K562 (cell line): ENCODE results near the gene ZNF544. TPM values are rescaled to one million over a fixed set of nuclear protein-coding genes. Genes with fewer than 3 reads are reported as not detected.

Experiments used
- FOXK1 ChIP-seq: sonication (generic); formaldehyde crosslinking; IDR thresholded peaks from 2 replicates; pipeline ENCODE4 v1.8.0; 2022; ENCODE audit warnings: missing genetic modification reagents, mild to moderate bottlenecking, borderline replicate concordance
- LCOR ChIP-seq: sonication (generic); formaldehyde crosslinking; IDR thresholded peaks from 2 replicates; pipeline ENCODE4 v1.8.0; 2022; ENCODE audit warnings: mild to moderate bottlenecking, missing genetic modification reagents
- NBN ChIP-seq: fragments of 450-650 bp; IDR thresholded peaks from 2 replicates; pipeline ENCODE4 v1.6.1; 2016; ENCODE audit warnings: low read depth, mild to moderate bottlenecking
- POLR2B ChIP-seq: fragments of 450-650 bp; IDR thresholded peaks from 2 replicates; pipeline ENCODE4 v1.6.1; 2018; ENCODE audit warnings: low read depth; ENCODE audit not compliant: partially characterized antibody
- PTBP1 ChIP-seq: fragments of 200-400 bp; formaldehyde crosslinking; IDR thresholded peaks from 2 replicates; pipeline ENCODE4 v1.6.1; 2017; ENCODE audit warnings: low read depth, low read length
- SMAD4 ChIP-seq: fragments of 250-450 bp; sonication (Bioruptor Pico); conservative IDR thresholded peaks from 2 replicates; pipeline ENCODE4 v1.8.0; 2021; ENCODE audit warnings: inconsistent platforms, mild to moderate bottlenecking, moderate library complexity
- SPI1 ChIP-seq: IDR thresholded peaks from 2 replicates; pipeline ENCODE4 v1.6.1; 2011; ENCODE audit warnings: low read depth, low read length, control low read depth, borderline replicate concordance
- SUPT5H ChIP-seq: fragments of 450-650 bp; IDR thresholded peaks from 2 replicates; pipeline ENCODE4 v1.6.1; 2016
- TCFL5 ChIP-seq: fragments of 250-450 bp; sonication (Bioruptor Pico); conservative IDR thresholded peaks from 2 replicates; pipeline ENCODE4 v1.6.1; 2021; ENCODE audit warnings: mild to moderate bottlenecking, moderate library complexity, matching md5 sums
- ZNF274 ChIP-seq: IDR thresholded peaks from 2 replicates; pipeline ENCODE4 v1.6.1; 2011; ENCODE audit warnings: low read depth, mild to moderate bottlenecking, low read length, moderate library complexity, borderline replicate concordance
- polyA plus RNA-seq, 8 experiments: library from polyadenylated mRNA; depleted of rRNA in 4 of 8; stranded (reverse) in 5 of 8; unstranded in 3 of 8; fragments of >200 nt; fragmentation: Nextera tagmentation in 2 of 8; fragmentation: Illumina TruSeq in 1 of 8; extraction: Ambion mirVana in 2 of 8; extraction: Trizol in 1 of 8; gene quantifications; 2 replicates each; pipeline versions ENCODE4 v1.2.1 to v1.2.3, GENCODE V29; 2011 to 2014; ENCODE audit warnings: inconsistent platforms in 1 of 8, missing spikeins in 1 of 8
- total RNA-seq, 7 experiments: library from RNA; depleted of rRNA in 6 of 7; stranded (reverse); fragments of >200 nt in 6 of 7; fragmentation: Illumina TruSeq in 2 of 7; extraction: Trizol in 2 of 7; gene quantifications; 2 replicates each; pipeline versions ENCODE4 v1.2.1 to v1.2.3, GENCODE V29; 2011 to 2021; ENCODE audit warnings: low replicate concordance in 1 of 7
- TF ChIP-seq, protein P1 (sequence below): fragments of 250-450 bp; sonication (Bioruptor Pico); IDR thresholded peaks from 2 replicates; pipeline ENCODE4 v1.5.0; 2021
- TF ChIP-seq, protein P2 (sequence below): sonication (generic); formaldehyde crosslinking; IDR thresholded peaks from 2 replicates; pipeline ENCODE4 v1.8.1; 2023; ENCODE audit warnings: mild to moderate bottlenecking, missing genetic modification reagents
- TF ChIP-seq, protein P3 (sequence below): sonication (generic); formaldehyde crosslinking; IDR thresholded peaks from 2 replicates; pipeline ENCODE4 v1.8.0; 2023; ENCODE audit warnings: mild to moderate bottlenecking, missing genetic modification reagents
- TF ChIP-seq, protein P4 (sequence below): fragments of 250-450 bp; sonication (Bioruptor Pico); IDR thresholded peaks from 2 replicates; pipeline ENCODE4 v1.5.0; 2020; ENCODE audit warnings: mild to moderate bottlenecking
- TF ChIP-seq, protein P5 (sequence below): sonication (generic); formaldehyde crosslinking; IDR thresholded peaks from 2 replicates; pipeline ENCODE4 v1.9.0; 2022; ENCODE audit warnings: mild to moderate bottlenecking, missing genetic modification reagents
- TF ChIP-seq, protein P6 (sequence below): sonication (generic); formaldehyde crosslinking; IDR thresholded peaks from 2 replicates; pipeline ENCODE4 v1.8.1; 2023; ENCODE audit warnings: mild to moderate bottlenecking, missing genetic modification reagents

The ZNF544 gene
- total and polyA plus RNA-seq, 9 of the 15 experiments (the other 6 are each of a cell fraction or from before 2014, with no cell fraction given) = 23.6 to 59.0 (median 41.4) TPM

DNA sequence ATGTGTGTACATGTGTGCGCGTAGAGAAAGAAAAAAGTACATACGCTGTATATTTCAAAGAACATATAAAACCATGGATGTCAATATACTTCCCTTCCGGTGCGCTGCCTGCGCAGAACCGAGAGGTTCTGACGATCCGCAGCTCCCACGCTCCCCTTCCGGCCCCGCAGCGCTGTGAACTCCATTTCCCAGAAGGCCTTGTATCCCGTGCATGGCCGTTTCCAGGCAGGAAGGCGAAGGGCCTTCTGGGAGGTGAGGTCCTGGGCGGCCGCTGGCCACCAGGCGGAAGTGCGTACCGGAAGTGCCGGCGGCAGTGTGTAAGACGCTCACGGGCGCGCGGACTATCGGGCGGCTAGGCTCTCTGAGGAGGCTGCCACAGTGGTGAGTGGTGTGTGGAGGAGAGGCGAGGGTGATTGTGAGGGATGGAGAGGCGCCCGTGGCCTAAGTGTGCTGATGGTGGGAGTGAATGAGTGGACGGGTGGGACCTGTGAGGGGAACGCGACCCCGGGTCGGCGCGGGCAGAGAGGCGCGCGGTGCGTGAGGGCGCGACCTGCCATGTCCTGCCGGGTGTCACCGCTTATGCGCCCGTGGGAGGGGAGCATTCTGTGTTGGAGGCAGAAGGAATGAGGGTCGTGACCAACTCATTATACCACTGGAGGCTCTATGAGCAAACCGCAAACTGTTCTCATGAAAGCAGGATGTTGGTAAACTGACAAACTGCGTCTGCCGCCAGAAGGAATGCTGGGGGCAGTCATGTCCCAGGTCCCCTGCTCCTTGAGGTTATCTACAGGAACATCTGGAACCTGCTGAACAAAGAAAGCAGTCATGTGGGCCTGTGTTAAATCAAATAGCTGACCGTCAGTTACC is 76.6 kb downstream of the ZNF544 start, which contains the start of gene ERVK3-1 (continued):
- TF ChIP-seq, protein P1, sequence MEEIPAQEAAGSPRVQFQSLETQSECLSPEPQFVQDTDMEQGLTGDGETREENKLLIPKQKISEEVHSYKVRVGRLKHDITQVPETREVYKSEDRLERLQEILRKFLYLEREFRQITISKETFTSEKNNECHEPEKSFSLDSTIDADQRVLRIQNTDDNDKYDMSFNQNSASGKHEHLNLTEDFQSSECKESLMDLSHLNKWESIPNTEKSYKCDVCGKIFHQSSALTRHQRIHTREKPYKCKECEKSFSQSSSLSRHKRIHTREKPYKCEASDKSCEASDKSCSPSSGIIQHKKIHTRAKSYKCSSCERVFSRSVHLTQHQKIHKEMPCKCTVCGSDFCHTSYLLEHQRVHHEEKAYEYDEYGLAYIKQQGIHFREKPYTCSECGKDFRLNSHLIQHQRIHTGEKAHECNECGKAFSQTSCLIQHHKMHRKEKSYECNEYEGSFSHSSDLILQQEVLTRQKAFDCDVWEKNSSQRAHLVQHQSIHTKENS = no peak
- TF ChIP-seq PTBP1 (no peak), LCOR (CRISPR knock-in tag) (0 out of 2 replicates have a peak, but pooled peaks have one; percentile 11), SMAD4 (CRISPR knock-in tag) (0 out of 2 replicates have a peak, but pooled peaks have one; percentile 52), TCFL5 (no peak), ZNF274 (no peak), SUPT5H (peak; percentile 99), POLR2B (peak; percentile 98), NBN (0 out of 2 replicates have a peak, but pooled peaks have one; percentile 18), FOXK1 (CRISPR knock-in tag) (peak; percentile 39; the same call in 1 of the 2 replicates), SPI1 (peak; percentile 87)
- TF ChIP-seq, protein P2, sequence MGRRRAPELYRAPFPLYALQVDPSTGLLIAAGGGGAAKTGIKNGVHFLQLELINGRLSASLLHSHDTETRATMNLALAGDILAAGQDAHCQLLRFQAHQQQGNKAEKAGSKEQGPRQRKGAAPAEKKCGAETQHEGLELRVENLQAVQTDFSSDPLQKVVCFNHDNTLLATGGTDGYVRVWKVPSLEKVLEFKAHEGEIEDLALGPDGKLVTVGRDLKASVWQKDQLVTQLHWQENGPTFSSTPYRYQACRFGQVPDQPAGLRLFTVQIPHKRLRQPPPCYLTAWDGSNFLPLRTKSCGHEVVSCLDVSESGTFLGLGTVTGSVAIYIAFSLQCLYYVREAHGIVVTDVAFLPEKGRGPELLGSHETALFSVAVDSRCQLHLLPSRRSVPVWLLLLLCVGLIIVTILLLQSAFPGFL (CRISPR knock-in tag) = no peak
- TF ChIP-seq, protein P3, sequence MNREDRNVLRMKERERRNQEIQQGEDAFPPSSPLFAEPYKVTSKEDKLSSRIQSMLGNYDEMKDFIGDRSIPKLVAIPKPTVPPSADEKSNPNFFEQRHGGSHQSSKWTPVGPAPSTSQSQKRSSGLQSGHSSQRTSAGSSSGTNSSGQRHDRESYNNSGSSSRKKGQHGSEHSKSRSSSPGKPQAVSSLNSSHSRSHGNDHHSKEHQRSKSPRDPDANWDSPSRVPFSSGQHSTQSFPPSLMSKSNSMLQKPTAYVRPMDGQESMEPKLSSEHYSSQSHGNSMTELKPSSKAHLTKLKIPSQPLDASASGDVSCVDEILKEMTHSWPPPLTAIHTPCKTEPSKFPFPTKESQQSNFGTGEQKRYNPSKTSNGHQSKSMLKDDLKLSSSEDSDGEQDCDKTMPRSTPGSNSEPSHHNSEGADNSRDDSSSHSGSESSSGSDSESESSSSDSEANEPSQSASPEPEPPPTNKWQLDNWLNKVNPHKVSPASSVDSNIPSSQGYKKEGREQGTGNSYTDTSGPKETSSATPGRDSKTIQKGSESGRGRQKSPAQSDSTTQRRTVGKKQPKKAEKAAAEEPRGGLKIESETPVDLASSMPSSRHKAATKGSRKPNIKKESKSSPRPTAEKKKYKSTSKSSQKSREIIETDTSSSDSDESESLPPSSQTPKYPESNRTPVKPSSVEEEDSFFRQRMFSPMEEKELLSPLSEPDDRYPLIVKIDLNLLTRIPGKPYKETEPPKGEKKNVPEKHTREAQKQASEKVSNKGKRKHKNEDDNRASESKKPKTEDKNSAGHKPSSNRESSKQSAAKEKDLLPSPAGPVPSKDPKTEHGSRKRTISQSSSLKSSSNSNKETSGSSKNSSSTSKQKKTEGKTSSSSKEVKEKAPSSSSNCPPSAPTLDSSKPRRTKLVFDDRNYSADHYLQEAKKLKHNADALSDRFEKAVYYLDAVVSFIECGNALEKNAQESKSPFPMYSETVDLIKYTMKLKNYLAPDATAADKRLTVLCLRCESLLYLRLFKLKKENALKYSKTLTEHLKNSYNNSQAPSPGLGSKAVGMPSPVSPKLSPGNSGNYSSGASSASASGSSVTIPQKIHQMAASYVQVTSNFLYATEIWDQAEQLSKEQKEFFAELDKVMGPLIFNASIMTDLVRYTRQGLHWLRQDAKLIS (CRISPR knock-in tag) = peak; percentile 81
- TF ChIP-seq, protein P4, sequence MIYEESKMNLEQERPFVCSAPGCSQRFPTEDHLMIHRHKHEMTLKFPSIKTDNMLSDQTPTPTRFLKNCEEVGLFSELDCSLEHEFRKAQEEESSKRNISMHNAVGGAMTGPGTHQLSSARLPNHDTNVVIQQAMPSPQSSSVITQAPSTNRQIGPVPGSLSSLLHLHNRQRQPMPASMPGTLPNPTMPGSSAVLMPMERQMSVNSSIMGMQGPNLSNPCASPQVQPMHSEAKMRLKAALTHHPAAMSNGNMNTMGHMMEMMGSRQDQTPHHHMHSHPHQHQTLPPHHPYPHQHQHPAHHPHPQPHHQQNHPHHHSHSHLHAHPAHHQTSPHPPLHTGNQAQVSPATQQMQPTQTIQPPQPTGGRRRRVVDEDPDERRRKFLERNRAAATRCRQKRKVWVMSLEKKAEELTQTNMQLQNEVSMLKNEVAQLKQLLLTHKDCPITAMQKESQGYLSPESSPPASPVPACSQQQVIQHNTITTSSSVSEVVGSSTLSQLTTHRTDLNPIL (CRISPR knock-in tag) = no peak
- TF ChIP-seq, protein P5, sequence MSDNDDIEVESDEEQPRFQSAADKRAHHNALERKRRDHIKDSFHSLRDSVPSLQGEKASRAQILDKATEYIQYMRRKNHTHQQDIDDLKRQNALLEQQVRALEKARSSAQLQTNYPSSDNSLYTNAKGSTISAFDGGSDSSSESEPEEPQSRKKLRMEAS (CRISPR knock-in tag) = peak; percentile 83
- TF ChIP-seq, protein P6, sequence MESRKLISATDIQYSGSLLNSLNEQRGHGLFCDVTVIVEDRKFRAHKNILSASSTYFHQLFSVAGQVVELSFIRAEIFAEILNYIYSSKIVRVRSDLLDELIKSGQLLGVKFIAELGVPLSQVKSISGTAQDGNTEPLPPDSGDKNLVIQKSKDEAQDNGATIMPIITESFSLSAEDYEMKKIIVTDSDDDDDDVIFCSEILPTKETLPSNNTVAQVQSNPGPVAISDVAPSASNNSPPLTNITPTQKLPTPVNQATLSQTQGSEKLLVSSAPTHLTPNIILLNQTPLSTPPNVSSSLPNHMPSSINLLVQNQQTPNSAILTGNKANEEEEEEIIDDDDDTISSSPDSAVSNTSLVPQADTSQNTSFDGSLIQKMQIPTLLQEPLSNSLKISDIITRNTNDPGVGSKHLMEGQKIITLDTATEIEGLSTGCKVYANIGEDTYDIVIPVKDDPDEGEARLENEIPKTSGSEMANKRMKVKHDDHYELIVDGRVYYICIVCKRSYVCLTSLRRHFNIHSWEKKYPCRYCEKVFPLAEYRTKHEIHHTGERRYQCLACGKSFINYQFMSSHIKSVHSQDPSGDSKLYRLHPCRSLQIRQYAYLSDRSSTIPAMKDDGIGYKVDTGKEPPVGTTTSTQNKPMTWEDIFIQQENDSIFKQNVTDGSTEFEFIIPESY (CRISPR knock-in tag) = no peak
